ENCODE measurements around the gene DLEC1. TPM values are rescaled to one million over a fixed set of nuclear protein-coding genes. Genes with fewer than 3 reads are reported as not detected.
A peak's percentile ranks its signal among the peaks of the same experiment; 100 is the strongest.

The DLEC1 gene
- total RNA-seq, 1 donor from 2014 or later, result 0.24 TPM

- DNase-seq (ENCODE audit: low spot score), result no peak
Measured at GRCh38 chr3:38002291-38002876, 36.6 kb upstream of the DLEC1 start.

- DNase-seq (ENCODE audit: low spot score), result no peak
Measured at GRCh38 chr3:38002940-38003339, 36.1 kb upstream of the DLEC1 start.

GRCh38 chr3:38003371-38003816, 35.6 kb upstream of the DLEC1 start:
- DNase-seq (ENCODE audit: low spot score), result no peak

GRCh38 chr3:38003817-38004414, 35.1 kb upstream of the DLEC1 start:
- DNase-seq (ENCODE audit: low spot score), result no peak

GRCh38 chr3:38004415-38005075, 34.5 kb upstream of the DLEC1 start:
- DNase-seq (ENCODE audit: low spot score), result peak; percentile 57

GRCh38 chr3:38005076-38006020, 33.7 kb upstream of the DLEC1 start:
- DNase-seq (ENCODE audit: low spot score), result no peak

- no peak for DNase-seq (ENCODE audit: low spot score)
Measured at GRCh38 chr3:38006031-38006430, 33.0 kb upstream of the DLEC1 start.

- no peak for DNase-seq (ENCODE audit: low spot score)
Measured at GRCh38 chr3:38006445-38006995, 32.5 kb upstream of the DLEC1 start.

GRCh38 chr3:38007754-38008090, 31.3 kb upstream of the DLEC1 start:
- no peak for DNase-seq (ENCODE audit: low spot score)

GRCh38 chr3:38008191-38008701, 30.8 kb upstream of the DLEC1 start:
- DNase-seq (ENCODE audit: low spot score), result no peak

GRCh38 chr3:38008971-38009580, 29.9 kb upstream of the DLEC1 start:
- DNase-seq (ENCODE audit: low spot score), result no peak

- DNase-seq (ENCODE audit: low spot score), result no peak
Measured at GRCh38 chr3:38009807-38010591, 29.0 kb upstream of the DLEC1 start.

GRCh38 chr3:38011111-38011510, 27.9 kb upstream of the DLEC1 start:
- no peak for DNase-seq (ENCODE audit: low spot score)

GRCh38 chr3:38015485-38015884, 23.5 kb upstream of the DLEC1 start:
- DNase-seq (ENCODE audit: low spot score), result no peak

GRCh38 chr3:38015984-38016383, 23.0 kb upstream of the DLEC1 start:
- no peak for DNase-seq (ENCODE audit: low spot score)

- no peak for DNase-seq (ENCODE audit: low spot score)
Measured at GRCh38 chr3:38016410-38016809, 22.6 kb upstream of the DLEC1 start.

- DNase-seq (ENCODE audit: low spot score), result no peak
Measured at GRCh38 chr3:38016847-38017444, 22.1 kb upstream of the DLEC1 start.

GRCh38 chr3:38017445-38018295, 21.3 kb upstream of the DLEC1 start:
- DNase-seq (ENCODE audit: low spot score), result no peak

Measured in umbilical cord (tissue), 2 donors.